ENCODE results near the gene RAET1G. TPM values are rescaled to one million over a fixed set of nuclear protein-coding genes. Genes with fewer than 3 reads are reported as not detected.

The RAET1G gene
- total and polyA plus RNA-seq, 9 of the 15 experiments (the other 6 are each of a cell fraction or from before 2014, with no cell fraction given) = 0.11 TPM; not detected in 8

DNA sequence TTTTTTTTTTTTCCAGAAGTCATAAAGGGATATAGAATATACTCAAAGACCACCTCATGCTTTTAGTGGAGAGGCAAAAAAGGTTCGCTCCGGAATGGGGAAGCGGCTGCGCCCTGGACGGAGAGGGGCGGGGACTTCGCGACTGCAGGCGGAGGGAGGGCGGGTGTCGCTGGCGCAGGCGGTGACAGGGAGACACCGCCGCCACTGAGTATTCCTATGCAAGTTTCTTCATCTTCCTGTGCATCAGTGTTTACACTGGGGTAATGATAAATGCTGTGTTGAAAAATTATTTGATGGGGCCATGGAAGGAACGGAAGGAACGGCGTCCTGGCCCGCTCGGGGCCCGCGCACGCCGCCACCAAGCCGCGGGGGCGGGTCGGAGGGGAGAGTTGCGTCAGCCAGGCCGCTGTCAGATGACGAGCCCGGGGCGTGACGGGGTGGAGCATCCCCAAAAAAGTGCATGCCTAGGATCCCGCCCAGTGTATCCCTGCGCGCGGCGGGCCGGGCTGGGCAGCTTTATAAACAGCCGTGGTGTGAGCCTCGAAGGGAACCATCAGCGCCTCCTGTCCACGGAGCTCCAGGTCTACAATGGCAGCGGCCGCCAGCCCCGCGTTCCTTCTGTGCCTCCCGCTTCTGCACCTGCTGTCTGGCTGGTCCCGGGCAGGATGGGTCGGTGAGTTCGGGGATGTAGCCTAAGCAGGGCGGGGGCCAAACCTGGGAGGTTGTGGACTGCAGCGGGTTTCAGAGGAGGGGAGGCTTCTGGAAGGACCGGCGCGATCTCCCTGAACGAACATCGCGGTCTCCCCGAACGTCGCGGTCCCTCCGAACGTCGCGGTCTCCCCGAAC lies 40.8 kb upstream of the RAET1G start, which contains the start of gene ULBP1 (continued):
- TF ChIP-seq, protein P1, sequence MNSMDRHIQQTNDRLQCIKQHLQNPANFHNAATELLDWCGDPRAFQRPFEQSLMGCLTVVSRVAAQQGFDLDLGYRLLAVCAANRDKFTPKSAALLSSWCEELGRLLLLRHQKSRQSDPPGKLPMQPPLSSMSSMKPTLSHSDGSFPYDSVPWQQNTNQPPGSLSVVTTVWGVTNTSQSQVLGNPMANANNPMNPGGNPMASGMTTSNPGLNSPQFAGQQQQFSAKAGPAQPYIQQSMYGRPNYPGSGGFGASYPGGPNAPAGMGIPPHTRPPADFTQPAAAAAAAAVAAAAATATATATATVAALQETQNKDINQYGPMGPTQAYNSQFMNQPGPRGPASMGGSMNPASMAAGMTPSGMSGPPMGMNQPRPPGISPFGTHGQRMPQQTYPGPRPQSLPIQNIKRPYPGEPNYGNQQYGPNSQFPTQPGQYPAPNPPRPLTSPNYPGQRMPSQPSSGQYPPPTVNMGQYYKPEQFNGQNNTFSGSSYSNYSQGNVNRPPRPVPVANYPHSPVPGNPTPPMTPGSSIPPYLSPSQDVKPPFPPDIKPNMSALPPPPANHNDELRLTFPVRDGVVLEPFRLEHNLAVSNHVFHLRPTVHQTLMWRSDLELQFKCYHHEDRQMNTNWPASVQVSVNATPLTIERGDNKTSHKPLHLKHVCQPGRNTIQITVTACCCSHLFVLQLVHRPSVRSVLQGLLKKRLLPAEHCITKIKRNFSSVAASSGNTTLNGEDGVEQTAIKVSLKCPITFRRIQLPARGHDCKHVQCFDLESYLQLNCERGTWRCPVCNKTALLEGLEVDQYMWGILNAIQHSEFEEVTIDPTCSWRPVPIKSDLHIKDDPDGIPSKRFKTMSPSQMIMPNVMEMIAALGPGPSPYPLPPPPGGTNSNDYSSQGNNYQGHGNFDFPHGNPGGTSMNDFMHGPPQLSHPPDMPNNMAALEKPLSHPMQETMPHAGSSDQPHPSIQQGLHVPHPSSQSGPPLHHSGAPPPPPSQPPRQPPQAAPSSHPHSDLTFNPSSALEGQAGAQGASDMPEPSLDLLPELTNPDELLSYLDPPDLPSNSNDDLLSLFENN (IDR thresholded peaks at IDR 0.05; ENCODE audit: low read depth in 2 of 2, low read length in 2 of 2) = 0 out of 4 replicates have a peak, but pooled peaks of 1 of the 2 experiments have one; percentile 18
- TF ChIP-seq SP1 (CRISPR knock-in tag; IDR thresholded peaks at IDR 0.05) = peak; percentile 91
- no peak for TF ChIP-seq GTF2A2 (tag; IDR thresholded peaks at IDR 0.05)
- peak; percentile 36 for TF ChIP-seq TAF1 (IDR thresholded peaks at IDR 0.05; ENCODE audit: control insufficient read depth, extremely low read depth, insufficient read depth, low read length, severe bottlenecking)
- TF ChIP-seq TEAD4 (IDR thresholded peaks at IDR 0.05; ENCODE audit: low read length) = peak; percentile 29
- no peak for TF ChIP-seq TEAD4 (CRISPR knock-in tag; IDR thresholded peaks at IDR 0.05; ENCODE audit: borderline replicate concordance)
- TF ChIP-seq, protein P2, sequence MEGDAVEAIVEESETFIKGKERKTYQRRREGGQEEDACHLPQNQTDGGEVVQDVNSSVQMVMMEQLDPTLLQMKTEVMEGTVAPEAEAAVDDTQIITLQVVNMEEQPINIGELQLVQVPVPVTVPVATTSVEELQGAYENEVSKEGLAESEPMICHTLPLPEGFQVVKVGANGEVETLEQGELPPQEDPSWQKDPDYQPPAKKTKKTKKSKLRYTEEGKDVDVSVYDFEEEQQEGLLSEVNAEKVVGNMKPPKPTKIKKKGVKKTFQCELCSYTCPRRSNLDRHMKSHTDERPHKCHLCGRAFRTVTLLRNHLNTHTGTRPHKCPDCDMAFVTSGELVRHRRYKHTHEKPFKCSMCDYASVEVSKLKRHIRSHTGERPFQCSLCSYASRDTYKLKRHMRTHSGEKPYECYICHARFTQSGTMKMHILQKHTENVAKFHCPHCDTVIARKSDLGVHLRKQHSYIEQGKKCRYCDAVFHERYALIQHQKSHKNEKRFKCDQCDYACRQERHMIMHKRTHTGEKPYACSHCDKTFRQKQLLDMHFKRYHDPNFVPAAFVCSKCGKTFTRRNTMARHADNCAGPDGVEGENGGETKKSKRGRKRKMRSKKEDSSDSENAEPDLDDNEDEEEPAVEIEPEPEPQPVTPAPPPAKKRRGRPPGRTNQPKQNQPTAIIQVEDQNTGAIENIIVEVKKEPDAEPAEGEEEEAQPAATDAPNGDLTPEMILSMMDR (IDR thresholded peaks at IDR 0.05 in 2 of 3, conservative IDR thresholded peaks at IDR 0.05 in 1 of 3; ENCODE audit: insufficient read depth in 2 of 3, low read depth in 1 of 3, low read length in 3 of 3) = 0 out of 6 replicates have a peak, but pooled peaks of 1 of the 3 experiments have one; percentile 13
- no peak for TF ChIP-seq MAFF (IDR thresholded peaks at IDR 0.05; ENCODE audit: low read length)
- TF ChIP-seq ELF2 (CRISPR knock-in tag; IDR thresholded peaks at IDR 0.05) = no peak; the same call in 1 of the 2 replicates
- no peak for TF ChIP-seq ZNF766 (CRISPR knock-in tag; conservative IDR thresholded peaks at IDR 0.05)
- 0 out of 2 replicates have a peak, but pooled peaks have one; percentile 41 for TF ChIP-seq ZNF143 (CRISPR knock-in tag; IDR thresholded peaks at IDR 0.05)
- no peak for TF ChIP-seq HNRNPH1 (optimal IDR thresholded peaks at IDR 0.05; ENCODE audit: low read depth, low read length)
- TF ChIP-seq FOXA1 (IDR thresholded peaks at IDR 0.05; ENCODE audit: borderline replicate concordance) = no peak
- 0 out of 2 replicates have a peak, but pooled peaks have one; percentile 23 for TF ChIP-seq RREB1 (CRISPR knock-in tag; IDR thresholded peaks at IDR 0.05)
- no peak; the same call in 1 of the 2 replicates for TF ChIP-seq ZZZ3 (IDR thresholded peaks at IDR 0.05)
